ENCODE results near the gene TTLL5. TPM values are rescaled to one million over a fixed set of nuclear protein-coding genes. Genes with fewer than 3 reads are reported as not detected.

Gene TTLL5
- total and polyA plus RNA-seq, 2 of the 13 experiments (the other 11 are each of a cell fraction or from before 2014, with no cell fraction given), result 11.8 to 18.8 TPM

GRCh38 chr14:75711796-75712211 is 50.8 kb downstream of the TTLL5 start (continued):
- 0 out of 2 replicates have a peak, but pooled peaks have one; percentile 45 for TF ChIP-seq ZNF740 (CRISPR knock-in tag; IDR thresholded peaks at IDR 0.05)
- TF ChIP-seq KLF16 (CRISPR knock-in tag; IDR thresholded peaks at IDR 0.05), result no peak
- TF ChIP-seq ZNF20 (CRISPR knock-in tag; IDR thresholded peaks at IDR 0.05), result no peak
- TF ChIP-seq FOXJ3 (CRISPR knock-in tag; IDR thresholded peaks at IDR 0.05; ENCODE audit: borderline replicate concordance), result peak; percentile 73
- TF ChIP-seq ZNF704 (CRISPR knock-in tag; IDR thresholded peaks at IDR 0.05; ENCODE audit: borderline replicate concordance), result no peak
- no peak for TF ChIP-seq HOXA5 (CRISPR knock-in tag; IDR thresholded peaks at IDR 0.05)
- TF ChIP-seq PPARG (CRISPR knock-in tag; conservative IDR thresholded peaks at IDR 0.05), result no peak
- no peak for TF ChIP-seq FOXA1 (IDR thresholded peaks at IDR 0.05)
- peak; percentile 80 for TF ChIP-seq FOXA1 (CRISPR knock-in tag; IDR thresholded peaks at IDR 0.05)
- TF ChIP-seq HNRNPL (IDR thresholded peaks at IDR 0.05; ENCODE audit: low read depth, low read length), result no peak
- no peak; the same call in 1 of the 2 replicates for TF ChIP-seq ATF1 (CRISPR knock-in tag; IDR thresholded peaks at IDR 0.05)
- no peak for TF ChIP-seq PHF8 (CRISPR knock-in tag; IDR thresholded peaks at IDR 0.05)
- TF ChIP-seq IRF9 (CRISPR knock-in tag; IDR thresholded peaks at IDR 0.05; ENCODE audit: borderline replicate concordance), result no peak
- TF ChIP-seq ELF1 (CRISPR knock-in tag; IDR thresholded peaks at IDR 0.05), result no peak
- no peak for TF ChIP-seq TFAP4 (IDR thresholded peaks at IDR 0.05; ENCODE audit: borderline replicate concordance, low read depth)
- TF ChIP-seq PBX3 (CRISPR knock-in tag; IDR thresholded peaks at IDR 0.05; ENCODE audit: borderline replicate concordance), result no peak
- TF ChIP-seq PRPF4 (IDR thresholded peaks at IDR 0.05; ENCODE audit: low read depth, low read length, poor library complexity, severe bottlenecking), result no peak
- TF ChIP-seq ZNF687 (CRISPR knock-in tag; IDR thresholded peaks at IDR 0.05), result peak; percentile 49
- no peak for TF ChIP-seq HOXA9 (CRISPR knock-in tag; IDR thresholded peaks at IDR 0.05; ENCODE audit: borderline replicate concordance)
- peak; percentile 16; the same call in 1 of the 2 replicates for TF ChIP-seq BHLHE40 (IDR thresholded peaks at IDR 0.05; ENCODE audit: low read length)
- TF ChIP-seq DPF2 (CRISPR knock-in tag; IDR thresholded peaks at IDR 0.05; ENCODE audit: borderline replicate concordance, low read depth), result peak; percentile 35; the same call in 1 of the 2 replicates
- no peak for TF ChIP-seq ZNF343 (CRISPR knock-in tag; IDR thresholded peaks at IDR 0.05)
